Activated naive CD8-positive, alpha-beta T cell treated with anti-CD3 and anti-CD28 coated beads, Interleukin-2, amount 50 U/mL, for 16 hours (primary cell): ENCODE results near the gene ETFBKMT.
"Not testable (repeated sequence)": the region's sequence is repeated elsewhere in the genome, so short reads cannot be mapped to it uniquely, and the experiment has no call there.

Experiments used
- DNase-seq: peaks from one replicate; pipeline ENCODE4 v3.0.0-alpha.2; 2020; ENCODE audit warnings: low read depth, low spot score

ETFBKMT gene

GRCh38 chr12:31655792-31656191 lies 3.7 kb upstream of the ETFBKMT start:
- no peak for DNase-seq

- no peak for DNase-seq
Measured at GRCh38 chr12:31658471-31659086, 909 bp upstream of the ETFBKMT start.

- no peak for DNase-seq
Measured at GRCh38 chr12:31662176-31662849, 2.8 kb downstream of the ETFBKMT start.

- no peak for DNase-seq
Measured at GRCh38 chr12:31663576-31663975, 4.1 kb downstream of the ETFBKMT start.

GRCh38 chr12:31664038-31664437 lies 4.5 kb downstream of the ETFBKMT start:
- DNase-seq: no peak

- DNase-seq: no peak
Measured at GRCh38 chr12:31669020-31669419, 9.5 kb downstream of the ETFBKMT start.

- DNase-seq: not testable (repeated sequence)
Measured at GRCh38 chr12:31669582-31669981, 10.1 kb downstream of the ETFBKMT start.

GRCh38 chr12:31672521-31672920 lies 13.0 kb downstream of the ETFBKMT start:
- no peak for DNase-seq

- DNase-seq: peak; percentile 42
Measured at GRCh38 chr12:31682136-31682962, 22.9 kb downstream of the ETFBKMT start.

- DNase-seq: no peak
Measured at GRCh38 chr12:31685801-31686200, 26.3 kb downstream of the ETFBKMT start.

- DNase-seq: no peak
Measured at GRCh38 chr12:31687101-31687527, 27.6 kb downstream of the ETFBKMT start.

- not testable (repeated sequence) for DNase-seq
Measured at GRCh38 chr12:31689921-31690320, 30.4 kb downstream of the ETFBKMT start.

- no peak for DNase-seq
Measured at GRCh38 chr12:31702047-31702446, 42.6 kb downstream of the ETFBKMT start.

GRCh38 chr12:31705621-31706020 lies 46.1 kb downstream of the ETFBKMT start:
- DNase-seq: no peak

GRCh38 chr12:31708118-31708517 lies 48.6 kb downstream of the ETFBKMT start:
- DNase-seq: not testable (repeated sequence)

- DNase-seq: no peak
Measured at GRCh38 chr12:31710021-31710818, 50.7 kb downstream of the ETFBKMT start.

GRCh38 chr12:31712877-31713276 lies 53.4 kb downstream of the ETFBKMT start:
- no peak for DNase-seq

GRCh38 chr12:31714406-31715271 lies 55.2 kb downstream of the ETFBKMT start:
- DNase-seq: no peak

GRCh38 chr12:31715283-31715825 lies 55.9 kb downstream of the ETFBKMT start:
- DNase-seq: no peak

GRCh38 chr12:31716998-31717397 lies 57.5 kb downstream of the ETFBKMT start:
- not testable (repeated sequence) for DNase-seq
